Suprapubic skin (tissue), 4 donors: ENCODE data around the gene NAA15. TPM values are rescaled to one million over a fixed set of nuclear protein-coding genes. Genes with fewer than 3 reads are reported as not detected.

ENCODE experiments used
- DNase-seq, 2 donors: peaks; one replicate each; pipeline ENCODE4 v3.0.0-alpha.2; 2019; ENCODE audit warnings: low spot score in 2 of 2
- H3K27ac ChIP-seq: fragments of 200-600 bp; sonication (generic); one replicate; pipeline ENCODE4 v1.5.1; 2019
- H3K27me3 ChIP-seq: fragments of 200-600 bp; sonication (generic); one replicate; pipeline ENCODE4 v1.5.1; 2019
- H3K36me3 ChIP-seq: fragments of 200-600 bp; sonication (generic); one replicate; pipeline ENCODE4 v1.5.1; 2019
- H3K4me1 ChIP-seq: fragments of 200-600 bp; sonication (generic); one replicate; pipeline ENCODE4 v1.5.1; 2019
- H3K4me3 ChIP-seq: fragments of 200-600 bp; sonication (generic); one replicate; pipeline ENCODE4 v1.5.1; 2019; ENCODE audit warnings: mild to moderate bottlenecking
- H3K9me3 ChIP-seq: fragments of 200-600 bp; sonication (generic); one replicate; pipeline ENCODE4 v1.5.1; 2019
- CTCF ChIP-seq, 2 donors: fragments of 200-600 bp in 1 of 2; fragments of 450-650 bp in 1 of 2; sonication (generic) in 1 of 2; IDR thresholded peaks; one replicate each; pipeline ENCODE4 v1.5.1; 2016 to 2019; ENCODE audit warnings: antibody characterized with exemption in 2 of 2, mild to moderate bottlenecking in 1 of 2, moderate library complexity in 1 of 2
- EP300 ChIP-seq: sonication (generic); formaldehyde crosslinking; IDR thresholded peaks from one replicate; pipeline ENCODE4 v1.6.1; 2017; ENCODE audit warnings: antibody characterized with exemption
- POLR2A ChIP-seq, 2 donors: fragments of 450-650 bp; IDR thresholded peaks; one replicate each; pipeline ENCODE4 v1.6.1; 2017; ENCODE audit warnings: antibody characterized with exemption in 2 of 2, mild to moderate bottlenecking in 2 of 2, moderate library complexity in 2 of 2
- POLR2AphosphoS5 ChIP-seq, 3 donors: sonication (generic); formaldehyde crosslinking; IDR thresholded peaks; one replicate each; pipeline ENCODE4 v1.6.1; 2017; ENCODE audit warnings: antibody characterized with exemption in 3 of 3
- WGBS: methylation state at CpG from one replicate; pipeline ENCODE4 v1.1.5; 2018; 5-methylcytosine and 5-hydroxymethylcytosine counted together
- total RNA-seq, 4 donors: library from RNA; depleted of rRNA; stranded (reverse); fragments of >200 nt; gene quantifications; one replicate each; pipeline ENCODE4 v1.1.0, GENCODE V29; 2016

The NAA15 gene
- total RNA-seq, 4 donors from 2014 or later, result 26.5 to 41.8 (median 27.8) TPM

GRCh38 chr4:139274790-139275189 lies 26.5 kb upstream of the NAA15 start:
- WGBS, result 87% methylated on average over 1 of the region's 1 CpG
- Histone ChIP-seq H3K36me3 (no peaks in the 10 kb centered on the region), H3K9me3 (no peaks in the 10 kb centered on the region), H3K27ac (no peak overlapping the region), H3K27me3 (peaks cover 14% of the 10 kb centered on the region), H3K4me3 (no peak overlapping the region), H3K4me1 (peaks cover 9% of the 10 kb centered on the region)
- no peak for TF ChIP-seq CTCF (IDR thresholded peaks at IDR 0.05)
- TF ChIP-seq POLR2AphosphoS5 (IDR thresholded peaks at IDR 0.05), result no peak
- TF ChIP-seq POLR2A (IDR thresholded peaks at IDR 0.05), result no peak
- no peak for TF ChIP-seq EP300
- DNase-seq, result no peak

GRCh38 chr4:139275281-139275735 lies 26.0 kb upstream of the NAA15 start:
- Histone ChIP-seq H3K9me3 (no peaks in the 10 kb centered on the region), H3K27me3 (peaks cover 18% of the 10 kb centered on the region), H3K4me3 (no peak overlapping the region), H3K36me3 (no peaks in the 10 kb centered on the region), H3K4me1 (peaks cover 14% of the 10 kb centered on the region), H3K27ac (no peak overlapping the region)
- no peak for DNase-seq
- WGBS, result 67% methylated on average over 4 of the region's 4 CpGs
- TF ChIP-seq CTCF (IDR thresholded peaks at IDR 0.05), result no peak
- no peak for TF ChIP-seq POLR2AphosphoS5 (IDR thresholded peaks at IDR 0.05)
- no peak for TF ChIP-seq EP300
- TF ChIP-seq POLR2A (IDR thresholded peaks at IDR 0.05), result no peak

- 91% methylated on average over 16 of the region's 16 CpGs for WGBS
- DNase-seq, result no peak
- H3K4me3 ChIP-seq, result no peak overlapping the region
These were observed 22.8 kb upstream of the NAA15 start for GRCh38 chr4:139278485-139278884.

GRCh38 chr4:139278912-139279759 lies 22.2 kb upstream of the NAA15 start:
- H3K27ac ChIP-seq, result no peak overlapping the region
- H3K36me3 ChIP-seq, result no peaks in the 10 kb centered on the region
- H3K4me1 ChIP-seq, result peaks cover 15% of the 10 kb centered on the region
- no peaks in the 10 kb centered on the region for H3K9me3 ChIP-seq
- H3K4me3 ChIP-seq, result peak overlapping the region; percentile 53
- TF ChIP-seq CTCF (IDR thresholded peaks at IDR 0.05) (no peak), EP300 (no peak), POLR2A (IDR thresholded peaks at IDR 0.05) (no peak), POLR2AphosphoS5 (IDR thresholded peaks at IDR 0.05) (no peak)
- WGBS, result 35% methylated on average over 40 of the region's 40 CpGs
- DNase-seq, result no peak
- peaks cover 18% of the 10 kb centered on the region for H3K27me3 ChIP-seq

More at GRCh38 chr4:139278485-139278884, 22.8 kb upstream of the NAA15 start:
- Histone ChIP-seq H3K27me3 (peaks cover 18% of the 10 kb centered on the region), H3K36me3 (no peaks in the 10 kb centered on the region), H3K27ac (no peak overlapping the region), H3K4me1 (peaks cover 15% of the 10 kb centered on the region), H3K9me3 (no peaks in the 10 kb centered on the region)
- TF ChIP-seq CTCF (IDR thresholded peaks at IDR 0.05) (no peak), POLR2AphosphoS5 (IDR thresholded peaks at IDR 0.05) (no peak), POLR2A (IDR thresholded peaks at IDR 0.05) (no peak), EP300 (no peak)
